IPS-18a (cell line): Measurements from ENCODE around the gene CCDC136.

Source experiments
- H3K27ac ChIP-seq: one replicate; pipeline ENCODE4 v1.5.1; 2013; ENCODE audit warnings: low read length
- H3K27me3 ChIP-seq: one replicate; pipeline ENCODE4 v1.6.1; 2013; ENCODE audit warnings: mild to moderate bottlenecking, low read length; ENCODE audit not compliant: control insufficient read depth, insufficient read depth
- H3K36me3 ChIP-seq: one replicate; pipeline ENCODE4 v1.6.1; 2013; ENCODE audit warnings: low read depth, low read length; ENCODE audit not compliant: control insufficient read depth
- H3K4me1 ChIP-seq: one replicate; pipeline ENCODE4 v1.6.1; 2013; ENCODE audit warnings: low read depth, low read length; ENCODE audit not compliant: control insufficient read depth
- H3K4me3 ChIP-seq: one replicate; pipeline ENCODE4 v1.5.1; 2013; ENCODE audit warnings: low read length
- H3K9ac ChIP-seq: one replicate; pipeline ENCODE4 v1.6.1; 2013; ENCODE audit warnings: mild to moderate bottlenecking, low read length, moderate library complexity
- H3K9me3 ChIP-seq: one replicate; pipeline ENCODE4 v1.6.1; 2013; ENCODE audit warnings: low read depth, low read length; ENCODE audit not compliant: control insufficient read depth

The CCDC136 gene

GRCh38 chr7:128758553-128758952 is 33.2 kb upstream of the CCDC136 start:
- no peaks in the 10 kb centered on the region for H3K4me1 ChIP-seq
- no peak overlapping the region for H3K27ac ChIP-seq
- peaks cover 79% of the 10 kb centered on the region for H3K36me3 ChIP-seq
- no peak overlapping the region for H3K4me3 ChIP-seq
- no peak overlapping the region for H3K9ac ChIP-seq
- H3K27me3 ChIP-seq, result no peaks in the 10 kb centered on the region
- H3K9me3 ChIP-seq, result no peaks in the 10 kb centered on the region

GRCh38 chr7:128759242-128759641 is 32.5 kb upstream of the CCDC136 start:
- Histone ChIP-seq H3K27me3 (no peaks in the 10 kb centered on the region), H3K9ac (no peak overlapping the region), H3K27ac (no peak overlapping the region), H3K36me3 (peaks cover 79% of the 10 kb centered on the region), H3K4me3 (no peak overlapping the region), H3K9me3 (no peaks in the 10 kb centered on the region), H3K4me1 (no peaks in the 10 kb centered on the region)

GRCh38 chr7:128763541-128763940 is 28.2 kb upstream of the CCDC136 start:
- no peaks in the 10 kb centered on the region for H3K9me3 ChIP-seq

GRCh38 chr7:128767475-128768110 is 24.2 kb upstream of the CCDC136 start:
- H3K27me3 ChIP-seq, result no peaks in the 10 kb centered on the region
- no peaks in the 10 kb centered on the region for H3K4me1 ChIP-seq
- H3K36me3 ChIP-seq, result peaks cover 59% of the 10 kb centered on the region
- no peaks in the 10 kb centered on the region for H3K9me3 ChIP-seq
- no peak overlapping the region for H3K27ac ChIP-seq
- H3K9ac ChIP-seq, result no peak overlapping the region
- no peak overlapping the region for H3K4me3 ChIP-seq

More at GRCh38 chr7:128763541-128763940, 28.2 kb upstream of the CCDC136 start:
- Histone ChIP-seq H3K9ac (no peak overlapping the region), H3K36me3 (peaks cover 61% of the 10 kb centered on the region), H3K4me3 (no peak overlapping the region), H3K27me3 (no peaks in the 10 kb centered on the region), H3K4me1 (no peaks in the 10 kb centered on the region), H3K27ac (no peak overlapping the region)

- no peak overlapping the region for H3K9ac ChIP-seq
- H3K4me3 ChIP-seq, result no peak overlapping the region
- no peaks in the 10 kb centered on the region for H3K27me3 ChIP-seq
- H3K27ac ChIP-seq, result no peak overlapping the region
- H3K36me3 ChIP-seq, result peaks cover 50% of the 10 kb centered on the region
- no peaks in the 10 kb centered on the region for H3K4me1 ChIP-seq
- no peaks in the 10 kb centered on the region for H3K9me3 ChIP-seq
Measured at GRCh38 chr7:128770233-128770632, 21.5 kb upstream of the CCDC136 start.

GRCh38 chr7:128773604-128774003 is 18.2 kb upstream of the CCDC136 start:
- Histone ChIP-seq H3K27me3 (no peaks in the 10 kb centered on the region), H3K4me1 (no peaks in the 10 kb centered on the region), H3K4me3 (no peak overlapping the region), H3K36me3 (peaks cover 34% of the 10 kb centered on the region), H3K27ac (no peak overlapping the region), H3K9me3 (no peaks in the 10 kb centered on the region), H3K9ac (no peak overlapping the region)

GRCh38 chr7:128774029-128774689 is 17.6 kb upstream of the CCDC136 start:
- Histone ChIP-seq H3K4me3 (no peak overlapping the region), H3K27ac (no peak overlapping the region), H3K9ac (no peak overlapping the region), H3K9me3 (no peaks in the 10 kb centered on the region), H3K4me1 (no peaks in the 10 kb centered on the region), H3K27me3 (no peaks in the 10 kb centered on the region), H3K36me3 (peaks cover 29% of the 10 kb centered on the region)

- no peak overlapping the region for H3K27ac ChIP-seq
- H3K9me3 ChIP-seq, result no peaks in the 10 kb centered on the region
- no peak overlapping the region for H3K9ac ChIP-seq
- no peaks in the 10 kb centered on the region for H3K4me1 ChIP-seq
- peaks cover 22% of the 10 kb centered on the region for H3K36me3 ChIP-seq
- no peak overlapping the region for H3K4me3 ChIP-seq
- H3K27me3 ChIP-seq, result no peaks in the 10 kb centered on the region
Measured at GRCh38 chr7:128774921-128775320, 16.8 kb upstream of the CCDC136 start.

- Histone ChIP-seq H3K27ac (no peak within 1 kb of the TSS), H3K9ac (no peak within 1 kb of the TSS), H3K36me3 (peaks cover 13% of the 10 kb centered on the region), H3K9me3 (no peaks in the 10 kb centered on the region), H3K4me1 (no peaks in the 10 kb centered on the region), H3K27me3 (no peaks in the 10 kb centered on the region), H3K4me3 (no peak within 1 kb of the TSS)
Measured at GRCh38 chr7:128775744-128776474, 15.9 kb upstream of the CCDC136 start, which contains the start of gene OPN1SW. TSS of gene OPN1SW (minus strand) at chr7:128775794. CDS start at chr7:128775781, 13 bp downstream.

- no peaks in the 10 kb centered on the region for H3K9me3 ChIP-seq
- H3K27me3 ChIP-seq, result no peaks in the 10 kb centered on the region
- no peak overlapping the region for H3K4me3 ChIP-seq
- H3K27ac ChIP-seq, result no peak overlapping the region
- H3K36me3 ChIP-seq, result peaks cover 4% of the 10 kb centered on the region
- no peak overlapping the region for H3K9ac ChIP-seq
- peaks cover 1% of the 10 kb centered on the region for H3K4me1 ChIP-seq
Measured at GRCh38 chr7:128777156-128778123, 14.3 kb upstream of the CCDC136 start.

- Histone ChIP-seq H3K9me3 (no peaks in the 10 kb centered on the region), H3K27me3 (no peaks in the 10 kb centered on the region), H3K27ac (no peak overlapping the region), H3K36me3 (no peaks in the 10 kb centered on the region), H3K9ac (no peak overlapping the region), H3K4me3 (no peak overlapping the region), H3K4me1 (peaks cover 6% of the 10 kb centered on the region)
Measured at GRCh38 chr7:128778946-128779345, 12.8 kb upstream of the CCDC136 start.
